GM21786 (cell line): ENCODE measurements around the gene SNRPD3.
"Not testable (repeated sequence)": the region's sequence is repeated elsewhere in the genome, so short reads cannot be mapped to it uniquely, and the experiment has no call there.

Experiments
- ATAC-seq: cut with Tn5 transposase; IDR thresholded peaks from one replicate; pipeline ENCODE4 v1.9.1; 2021; ENCODE audit not compliant: unreplicated experiment

Gene SNRPD3

GRCh38 chr22:24590596-24591173 is 34.9 kb downstream of the SNRPD3 start:
- ATAC-seq, result no peak

DNA sequence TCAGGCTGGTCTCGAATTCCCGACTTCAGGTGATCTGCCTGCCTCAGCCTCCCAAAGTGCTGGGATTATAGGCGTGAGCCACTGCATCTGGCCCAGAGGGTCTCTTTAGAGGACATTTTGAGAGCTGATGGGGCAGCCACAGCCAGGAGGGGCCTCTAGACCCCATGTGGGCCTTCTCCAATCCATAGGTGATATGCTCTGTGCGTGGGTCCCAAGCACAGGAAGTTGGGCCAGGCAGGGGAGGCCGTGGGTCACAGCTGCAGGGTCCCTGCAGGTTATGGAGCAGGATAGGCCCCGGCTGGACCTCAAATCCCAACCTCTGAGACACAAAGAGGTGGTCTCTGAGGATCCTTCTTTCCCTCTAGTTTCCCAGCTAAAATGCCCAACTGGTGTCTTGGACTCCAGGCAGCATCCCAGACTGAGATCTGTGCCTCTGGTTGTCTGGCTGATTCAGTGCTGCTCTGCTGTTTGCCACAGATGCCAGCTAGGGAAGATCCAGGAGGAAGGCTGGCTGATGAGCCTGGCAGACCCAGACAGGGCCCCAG is 35.6 kb downstream of the SNRPD3 start:
- ATAC-seq, result no peak

GRCh38 chr22:24592058-24592850 is 36.5 kb downstream of the SNRPD3 start:
- no peak for ATAC-seq

DNA sequence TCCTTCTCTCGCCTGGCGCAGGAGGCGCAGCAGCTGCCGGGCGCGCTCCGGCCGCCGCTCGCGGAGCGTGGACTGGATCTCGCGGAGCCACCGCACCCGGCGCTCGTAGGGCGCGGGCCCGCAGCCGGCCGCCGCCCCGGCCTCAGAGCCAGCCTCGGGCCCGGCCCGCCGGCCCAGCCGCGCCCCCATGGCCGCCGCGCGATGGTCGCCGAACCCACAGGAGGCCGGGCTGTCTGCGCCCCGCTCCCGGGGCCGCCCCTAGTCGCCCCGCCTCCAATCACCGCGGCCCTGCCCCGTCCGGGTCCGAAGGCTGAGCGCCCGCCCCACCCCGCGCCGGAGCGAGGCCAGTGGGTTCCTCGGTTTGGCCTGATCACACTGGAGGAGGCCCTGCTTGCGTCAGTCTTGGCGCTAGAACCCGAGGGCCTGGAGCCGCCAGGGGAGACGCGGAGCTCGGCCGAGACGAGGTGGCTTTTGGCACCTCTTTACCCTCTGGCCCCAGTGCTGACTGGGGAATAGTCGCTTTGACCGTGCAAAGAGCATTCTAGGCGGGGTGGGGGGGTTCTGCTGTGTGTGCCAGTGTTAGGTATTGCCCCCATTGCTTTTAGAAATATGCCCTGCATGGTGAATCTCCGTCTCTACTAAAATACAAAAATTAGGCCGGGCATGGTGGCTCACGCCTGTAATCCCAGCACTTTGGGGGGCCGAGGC is 37.2 kb downstream of the SNRPD3 start, which contains the start of gene LRRC75B:
Gene LRRC75B, minus strand, starts transcription at position 223 of the 708 bp plus-strand sequence. Its CDS starts 34 bp downstream, at position 189.
- ATAC-seq, result peak; percentile 70

- ATAC-seq, result not testable (repeated sequence)
Measured at GRCh38 chr22:24593559-24593835, 37.7 kb downstream of the SNRPD3 start.

DNA sequence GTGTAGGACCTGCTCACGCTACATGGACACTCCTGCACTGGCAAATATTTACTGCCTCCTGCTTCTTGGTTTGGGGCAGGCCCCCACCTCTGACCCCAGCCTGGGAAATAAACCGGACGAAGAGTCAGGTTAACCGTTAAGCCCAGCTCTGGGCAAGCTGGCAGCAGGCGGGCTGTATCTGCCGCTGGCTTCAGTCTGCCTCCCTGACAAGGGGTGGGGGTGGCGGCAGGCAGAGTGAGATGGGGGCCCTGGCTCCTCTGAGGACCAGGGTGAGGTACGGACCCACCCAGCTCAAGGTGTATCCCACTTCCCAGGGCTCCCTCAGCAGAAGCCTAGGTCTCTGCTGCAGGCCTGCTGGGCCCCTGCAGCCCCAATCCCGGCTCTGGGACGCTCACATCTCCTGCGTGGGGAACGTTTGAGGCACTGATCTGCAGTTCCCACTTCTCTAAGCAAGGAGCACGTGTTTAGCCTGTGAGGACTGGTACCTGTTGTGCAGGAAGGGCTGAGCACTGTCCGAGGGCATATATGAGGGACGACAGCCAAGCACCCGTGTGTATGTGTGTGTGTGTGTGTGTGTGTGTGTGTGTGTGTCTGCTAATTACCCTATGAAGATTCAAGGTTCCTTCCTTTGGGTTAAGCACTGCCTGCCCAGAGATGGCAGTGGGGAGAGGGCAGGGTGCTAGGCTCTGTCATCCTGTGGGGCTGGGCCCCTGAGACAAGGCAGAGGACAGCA is 38.2 kb downstream of the SNRPD3 start:
- ATAC-seq, result no peak

- no peak for ATAC-seq
Measured at GRCh38 chr22:24594569-24595120, 38.8 kb downstream of the SNRPD3 start.

GRCh38 chr22:24595228-24595627 is 39.4 kb downstream of the SNRPD3 start:
- no peak for ATAC-seq

- no peak for ATAC-seq
Measured at GRCh38 chr22:24595863-24596262, 40.1 kb downstream of the SNRPD3 start.

GRCh38 chr22:24597076-24597475 is 41.3 kb downstream of the SNRPD3 start:
- ATAC-seq, result not testable (repeated sequence)

- ATAC-seq, result no peak
Measured at GRCh38 chr22:24599514-24599913, 43.7 kb downstream of the SNRPD3 start.

DNA sequence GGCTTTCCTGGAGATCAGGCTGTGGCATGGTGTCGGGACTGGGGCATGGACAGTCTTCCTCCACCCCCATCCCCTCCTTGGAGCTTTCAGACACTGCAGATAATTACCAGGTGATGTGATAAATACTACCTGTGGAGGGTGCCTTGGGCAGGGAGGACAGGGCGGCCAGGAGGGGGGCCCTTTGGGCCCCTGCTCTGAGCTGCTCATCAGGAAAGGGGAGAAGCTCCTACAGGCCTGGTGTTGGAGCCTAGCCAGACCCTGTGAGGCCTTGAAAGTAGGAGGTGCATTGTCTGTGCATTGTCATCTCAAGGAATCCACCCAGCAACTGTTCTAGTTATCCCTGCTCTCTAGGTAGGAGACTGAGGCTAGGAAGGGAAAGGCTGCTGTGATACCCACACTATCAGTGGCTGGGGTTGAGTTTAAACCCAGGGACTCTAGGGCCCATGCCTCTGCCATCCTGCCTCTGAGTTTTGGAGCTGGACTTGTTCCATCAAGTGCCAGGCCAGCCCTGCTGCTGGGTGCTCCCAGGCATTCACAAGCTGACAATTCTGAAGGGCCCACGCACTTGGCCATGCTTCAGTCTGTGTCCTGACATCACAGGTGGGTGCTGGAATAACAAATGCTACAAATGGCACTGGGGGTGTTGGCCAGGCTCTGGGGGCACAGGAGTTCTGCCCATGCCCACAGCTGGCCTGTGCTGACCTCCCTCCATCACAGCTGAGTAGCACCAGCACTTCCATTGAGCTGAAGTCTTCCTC is 44.3 kb downstream of the SNRPD3 start:
- not testable (repeated sequence) for ATAC-seq

- ATAC-seq, result no peak
Measured at GRCh38 chr22:24601217-24602104, 45.7 kb downstream of the SNRPD3 start.

DNA sequence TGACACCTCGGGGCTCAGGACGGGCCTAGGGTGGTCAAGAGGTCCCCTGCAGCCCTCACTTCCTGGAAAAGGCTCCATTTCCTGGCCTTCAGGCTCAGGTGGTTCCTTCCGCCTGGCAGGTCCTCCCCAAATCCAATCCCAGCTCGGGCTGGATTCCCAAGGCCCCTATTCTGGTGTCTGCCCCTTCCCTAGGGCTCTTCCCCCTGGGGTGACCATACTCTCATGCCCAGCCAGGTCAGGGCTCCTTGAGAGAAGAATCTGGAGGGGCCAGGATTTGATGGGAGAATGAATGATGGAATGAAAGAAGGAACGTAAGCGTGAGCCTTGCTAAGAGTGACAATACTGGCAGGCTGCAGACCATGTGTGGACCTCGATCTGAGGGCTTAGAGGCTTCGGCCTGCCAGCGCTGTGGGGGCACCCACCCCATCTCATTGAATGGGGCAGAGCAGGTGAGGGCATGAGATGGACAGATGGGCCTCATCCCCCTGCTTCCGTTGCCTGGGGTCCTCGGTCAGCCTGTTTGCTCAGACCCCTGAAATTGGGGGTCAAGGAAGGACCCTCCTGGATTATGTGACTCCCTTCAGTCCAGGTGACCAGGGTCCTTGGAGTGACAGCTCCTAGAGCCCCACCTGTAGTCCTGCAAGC is 46.4 kb downstream of the SNRPD3 start:
- ATAC-seq, result not testable (repeated sequence)

- not testable (repeated sequence) for ATAC-seq
Measured at GRCh38 chr22:24602847-24603769, 47.3 kb downstream of the SNRPD3 start, which contains the start of gene GGT1. GGT1 (plus strand) TSS chr22:24603193; CDS start chr22:24611082, 7,889 bp downstream.

GRCh38 chr22:24603770-24604629 is 48.2 kb downstream of the SNRPD3 start:
- ATAC-seq, result not testable (repeated sequence)
